Activated CD8-positive, alpha-beta memory T cell treated with anti-CD3 and anti-CD28 coated beads for 4 hours (primary cell): ENCODE results near the gene LPP.

ENCODE experiments used
- DNase-seq, 2 donors: peaks; one replicate each; pipeline ENCODE4 v3.0.0-alpha.2; 2020; ENCODE audit warnings: low read depth in 2 of 2

Gene LPP

DNA sequence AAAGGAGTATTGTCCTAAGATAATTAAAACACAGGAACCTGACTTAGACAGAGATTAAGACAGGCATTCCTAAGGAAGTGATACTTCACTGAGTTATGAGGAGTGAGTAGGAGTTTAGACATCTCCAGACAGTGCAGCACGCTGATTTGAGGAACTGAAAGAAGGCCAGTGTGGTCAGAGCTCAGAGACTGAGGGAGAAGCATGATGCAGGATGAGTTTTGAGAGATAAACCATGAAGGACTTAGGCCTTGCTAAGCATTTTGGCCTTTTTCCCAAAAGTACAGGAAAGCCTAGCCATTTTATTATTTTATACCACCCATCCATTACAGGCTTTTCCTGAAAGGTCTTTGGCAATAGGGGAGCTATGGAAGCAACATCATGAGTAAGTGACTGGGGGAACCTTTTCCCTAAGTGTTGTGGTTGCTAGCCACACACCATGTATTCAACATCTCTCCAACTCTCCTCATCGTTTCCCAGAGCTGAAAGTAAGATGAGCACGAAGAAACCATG, 642.2 kb downstream of the LPP start:
- DNase-seq = no peak

DNA sequence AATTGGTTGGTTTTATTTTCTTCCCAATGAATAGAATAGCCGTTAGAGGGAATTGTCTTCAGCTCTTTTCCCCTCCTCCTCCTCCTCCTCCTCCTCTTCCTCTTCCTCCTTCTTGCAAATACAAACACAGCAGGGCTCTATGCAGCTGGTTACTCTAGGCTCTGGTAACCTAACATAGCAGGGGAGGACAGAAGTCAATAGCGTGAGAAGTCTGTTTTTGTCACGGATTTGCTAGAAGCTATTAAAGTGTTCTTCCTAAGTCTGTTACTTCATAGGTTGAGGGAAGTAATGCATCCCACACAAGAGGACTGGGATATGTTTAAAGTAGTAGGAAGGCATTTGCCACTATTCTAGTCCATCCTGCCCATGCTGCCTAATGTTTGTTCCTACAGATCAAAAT, 643.1 kb downstream of the LPP start:
- no peak for DNase-seq

DNA sequence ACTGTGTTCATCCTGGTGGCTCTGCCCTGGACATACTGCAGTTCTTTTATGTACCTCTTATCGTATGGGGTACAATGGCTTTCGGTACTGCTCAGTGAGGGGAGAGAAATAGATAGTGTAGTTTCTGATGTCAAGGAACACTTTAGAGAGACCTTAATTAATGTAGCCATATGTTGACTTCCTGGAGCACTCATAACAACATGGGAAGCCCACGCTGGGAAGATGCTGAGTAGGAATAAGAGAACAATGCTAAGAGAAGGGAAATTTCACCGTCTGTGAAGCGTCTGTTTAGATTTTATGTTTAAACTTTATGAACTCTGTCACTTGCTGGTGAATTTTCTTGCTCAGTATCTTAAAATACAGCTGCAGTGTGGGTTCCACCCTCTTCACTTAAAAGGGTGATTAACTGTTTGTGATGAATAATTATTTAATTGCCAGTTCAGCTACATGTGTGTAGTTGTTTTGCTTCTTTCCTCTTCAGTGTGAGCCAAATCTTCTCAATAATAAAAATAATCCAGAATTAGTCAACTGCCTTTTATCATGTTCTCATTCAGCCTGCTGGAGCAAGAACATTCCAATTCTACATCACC, 644.7 kb downstream of the LPP start:
- DNase-seq = no peak

DNA sequence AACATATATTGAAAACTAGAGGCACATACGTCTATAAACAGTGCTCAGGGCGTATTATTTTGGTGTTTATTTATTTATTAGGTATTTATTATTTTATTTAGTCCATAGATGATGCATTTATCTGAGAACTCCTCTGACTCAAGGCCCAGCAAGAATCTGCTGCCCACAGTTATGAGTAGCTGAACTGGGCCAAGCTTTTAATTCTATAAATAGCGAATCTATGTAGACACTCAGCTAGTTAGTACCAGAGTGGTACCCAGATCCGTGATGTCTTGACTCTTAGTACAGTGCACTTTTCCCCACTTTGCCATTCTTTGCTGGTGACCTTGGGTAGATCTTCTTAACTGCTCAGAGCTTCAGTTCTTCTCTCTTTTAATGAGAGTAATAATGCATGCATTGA, 647.4 kb downstream of the LPP start:
- no peak for DNase-seq

DNA sequence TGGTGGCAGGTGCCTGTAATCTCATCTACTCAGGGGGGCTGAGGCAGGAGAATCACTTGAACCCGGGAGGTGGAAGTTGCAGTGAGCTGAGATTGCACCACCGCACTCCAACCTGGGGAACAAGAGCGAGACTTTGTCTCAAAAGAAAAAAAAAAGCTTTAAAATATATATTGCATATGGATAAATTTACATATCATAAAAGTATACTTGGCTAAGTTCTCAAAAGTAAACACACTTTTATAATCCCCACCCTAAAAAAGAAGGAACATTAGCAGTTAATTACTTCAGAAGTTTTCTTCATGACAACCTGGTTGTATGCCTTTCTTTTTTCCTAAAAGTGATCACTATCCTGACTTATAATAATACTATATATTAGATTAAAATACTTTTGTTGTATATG, 648.7 kb downstream of the LPP start:
- no peak for DNase-seq

DNA sequence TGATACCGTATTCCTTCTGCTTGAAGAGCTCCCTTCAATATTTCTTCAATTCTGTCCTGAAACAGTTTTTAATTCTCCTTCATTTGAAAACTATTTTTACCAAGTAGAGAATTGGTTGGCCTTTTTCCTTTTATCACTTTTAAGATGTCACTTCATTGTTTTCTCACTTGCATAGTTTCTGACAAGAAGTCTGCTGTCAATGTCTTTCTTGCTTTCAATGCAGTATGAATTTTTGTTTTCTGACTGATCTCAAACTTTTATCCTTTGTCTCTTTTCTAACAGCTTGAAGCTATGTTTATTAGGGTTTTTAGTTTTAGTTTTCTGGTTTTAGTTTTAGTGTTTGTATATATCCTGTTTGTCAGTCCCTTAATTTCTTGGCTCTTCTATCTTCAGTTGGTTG, 653.0 kb downstream of the LPP start:
- DNase-seq = no peak

DNA sequence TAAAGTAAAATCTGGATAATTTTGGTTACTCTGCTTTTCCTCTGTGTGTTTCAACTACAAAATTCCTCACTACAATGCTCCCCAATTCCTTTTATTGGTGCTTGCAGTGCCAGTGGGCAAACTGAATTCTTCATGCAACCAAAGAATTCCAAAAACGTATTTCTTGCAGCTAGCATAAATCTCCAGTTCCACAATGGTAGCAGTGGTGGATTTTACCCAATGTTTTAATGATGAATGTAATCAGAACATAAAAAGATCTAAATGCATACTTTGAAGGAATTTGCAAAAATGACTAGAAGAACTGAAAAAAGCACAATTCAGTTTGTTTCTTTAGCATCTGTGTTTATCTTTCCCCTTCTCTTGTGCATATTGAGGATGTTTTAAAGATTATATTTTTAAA, 658.2 kb downstream of the LPP start:
- DNase-seq = no peak

DNA sequence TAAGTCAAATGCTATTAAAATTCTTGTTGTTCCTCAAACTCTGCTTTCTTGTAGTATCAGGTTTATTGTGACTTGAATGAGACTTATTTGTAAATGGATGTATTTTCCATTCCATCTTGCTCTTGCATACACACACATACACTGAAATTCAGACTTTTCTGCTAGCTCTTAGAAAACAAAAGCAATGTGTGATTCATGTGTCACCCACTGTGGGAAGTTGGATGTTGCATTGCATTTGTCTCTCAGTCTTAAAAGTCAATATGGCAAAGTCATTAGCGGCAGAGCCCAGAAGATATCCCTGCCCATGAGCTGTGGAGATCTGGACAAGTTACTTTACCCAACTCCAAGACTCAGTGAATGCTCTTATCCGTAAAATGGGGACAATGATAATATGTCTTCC, 660.6 kb downstream of the LPP start:
- no peak for DNase-seq

DNA sequence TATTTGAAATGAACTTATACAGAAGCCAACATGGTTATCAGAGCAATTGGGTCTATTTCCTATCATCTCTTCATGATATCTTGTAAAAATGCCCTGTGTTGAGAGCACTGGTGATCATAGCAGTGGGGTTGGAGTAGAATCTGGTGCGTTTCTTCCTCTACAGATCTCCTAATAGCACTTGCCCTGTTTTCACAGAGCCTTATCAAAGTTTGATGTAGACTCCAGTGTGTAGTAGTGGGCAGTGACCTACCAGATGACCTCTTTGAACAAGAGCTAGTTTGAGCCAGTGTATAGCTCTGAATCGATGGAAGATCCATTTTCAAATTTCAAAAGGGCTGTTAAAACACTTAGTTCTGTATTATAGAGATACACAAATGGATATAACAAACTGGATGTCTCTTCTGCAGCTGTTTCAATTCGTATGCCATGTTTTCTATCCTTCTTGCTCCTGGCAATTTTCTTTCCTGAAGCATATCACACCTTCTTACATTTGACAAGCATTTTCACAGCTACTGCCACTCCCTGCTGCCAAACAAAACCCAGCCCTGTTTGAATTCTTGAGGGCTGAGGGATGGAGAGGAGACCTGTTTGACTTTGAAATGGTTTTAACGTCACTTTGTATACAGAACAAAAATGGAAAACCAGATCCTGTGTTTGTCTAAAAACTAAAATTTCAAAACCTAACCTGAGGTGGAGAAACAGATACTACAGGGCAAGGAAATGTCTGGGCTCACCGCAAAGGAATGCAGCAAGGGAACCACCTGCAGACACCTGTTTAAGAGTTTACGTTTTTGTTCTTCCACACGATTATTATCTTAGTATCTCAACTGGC, 663.4 kb downstream of the LPP start:
- DNase-seq = no peak

DNA sequence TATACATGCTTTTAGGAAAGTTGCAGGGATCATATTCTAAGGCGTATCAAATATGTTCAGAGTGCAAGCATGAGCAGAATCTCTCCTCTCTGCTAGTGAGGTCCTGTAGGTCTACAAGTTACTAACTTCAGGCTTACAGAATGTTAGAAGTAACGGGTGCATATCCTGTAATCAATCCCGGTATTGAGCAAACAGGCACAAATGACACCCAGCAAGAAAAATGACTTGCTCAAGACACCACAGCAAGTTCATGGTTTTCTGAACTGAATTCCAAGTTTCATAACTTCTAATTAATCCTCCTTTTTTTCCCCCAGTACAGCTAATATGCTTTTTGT, 663.9 kb downstream of the LPP start:
- DNase-seq = no peak

DNA sequence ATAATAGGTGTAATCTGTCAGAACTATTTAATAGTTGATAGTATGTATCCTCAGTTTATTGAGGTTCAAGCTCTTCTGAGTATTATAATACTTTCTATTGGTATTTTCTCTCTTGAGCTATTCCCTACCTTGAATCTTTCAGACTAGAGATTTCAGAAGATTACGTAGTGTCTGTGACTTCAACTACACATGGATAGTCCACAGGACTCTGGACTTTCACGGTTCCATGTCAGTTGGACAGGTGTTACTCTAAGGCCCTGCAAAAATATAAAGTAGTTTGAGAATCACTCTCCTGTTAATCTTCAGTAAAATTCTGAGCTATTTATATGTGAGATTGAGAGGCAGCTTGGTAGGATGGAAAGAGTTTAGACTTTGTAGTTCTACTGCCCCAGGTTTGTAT, 664.3 kb downstream of the LPP start:
- DNase-seq = no peak

DNA sequence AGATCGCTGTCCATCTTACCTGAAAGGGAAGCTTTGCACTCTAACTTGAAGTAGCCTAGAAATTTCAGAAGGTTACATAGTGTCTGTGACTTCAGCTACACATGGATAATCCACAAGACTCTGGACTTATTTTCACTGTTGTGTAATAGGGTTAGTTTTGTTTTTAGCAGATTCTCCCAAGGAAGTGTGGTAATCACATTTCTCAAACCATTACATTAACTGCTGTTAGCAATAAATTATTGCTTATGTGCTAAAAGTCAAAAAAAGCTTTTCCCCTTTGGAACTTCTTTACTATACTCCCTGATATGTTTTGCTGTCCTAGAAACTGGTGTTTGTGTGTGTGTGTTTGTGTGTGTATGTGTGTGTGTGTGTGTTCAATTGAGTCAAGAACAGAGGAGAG, 666.0 kb downstream of the LPP start:
- DNase-seq = no peak

DNA sequence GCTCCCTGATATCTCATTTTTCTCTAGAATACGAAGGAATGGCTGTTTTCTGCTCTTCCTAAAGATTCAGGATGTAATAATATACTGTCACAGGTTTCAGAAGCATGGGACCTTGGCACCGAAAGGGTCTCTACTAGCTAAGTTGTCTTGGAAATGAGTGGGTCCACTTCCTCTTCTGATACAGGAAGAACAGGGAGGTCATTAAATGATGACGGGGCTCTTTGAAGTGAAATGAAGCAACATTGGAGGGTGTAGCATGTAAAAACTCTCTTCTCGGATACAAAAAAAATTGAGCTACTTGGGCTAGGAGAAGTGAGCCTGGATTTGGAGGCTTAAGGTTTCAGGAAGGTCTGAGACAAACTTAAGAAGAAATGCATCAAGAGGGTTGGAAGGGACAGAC, 668.0 kb downstream of the LPP start:
- no peak for DNase-seq

DNA sequence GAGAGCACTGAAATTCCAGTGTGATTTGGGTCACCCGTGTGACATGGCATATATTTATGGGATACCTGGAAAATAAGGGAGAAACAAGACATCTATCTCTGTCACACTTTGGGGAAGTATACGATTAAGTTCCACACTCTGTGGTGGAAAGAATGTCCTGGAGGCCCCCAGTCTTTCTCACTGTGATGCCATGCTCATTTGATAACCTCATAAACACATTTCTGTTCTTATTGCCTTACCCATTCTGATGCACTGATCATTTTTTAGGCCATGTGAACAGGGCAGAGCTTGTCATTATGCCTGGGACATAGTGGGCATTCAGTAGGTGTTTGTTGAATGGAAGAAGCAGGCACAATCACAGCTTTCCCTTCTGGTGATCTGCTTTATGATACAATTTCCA, 668.5 kb downstream of the LPP start:
- no peak for DNase-seq

DNA sequence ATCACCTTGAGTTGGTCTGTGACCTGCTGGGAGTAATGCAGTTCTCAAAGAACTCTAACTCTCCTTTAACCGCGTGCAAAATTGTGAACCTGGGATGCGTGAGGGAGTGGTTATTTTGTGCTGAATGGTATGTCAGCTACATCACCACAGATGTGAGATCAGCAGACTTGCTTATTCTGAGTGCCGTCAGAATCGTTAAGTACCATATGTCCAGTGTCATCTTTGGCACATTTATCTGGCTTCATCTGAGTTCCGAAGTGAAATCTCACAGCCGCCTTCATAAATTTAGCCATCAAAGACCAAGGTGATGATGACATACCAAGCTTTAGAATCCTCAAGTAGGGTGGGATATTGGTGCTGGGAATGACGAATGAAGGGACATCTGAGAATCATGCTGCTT, 670.6 kb downstream of the LPP start:
- no peak for DNase-seq

DNA sequence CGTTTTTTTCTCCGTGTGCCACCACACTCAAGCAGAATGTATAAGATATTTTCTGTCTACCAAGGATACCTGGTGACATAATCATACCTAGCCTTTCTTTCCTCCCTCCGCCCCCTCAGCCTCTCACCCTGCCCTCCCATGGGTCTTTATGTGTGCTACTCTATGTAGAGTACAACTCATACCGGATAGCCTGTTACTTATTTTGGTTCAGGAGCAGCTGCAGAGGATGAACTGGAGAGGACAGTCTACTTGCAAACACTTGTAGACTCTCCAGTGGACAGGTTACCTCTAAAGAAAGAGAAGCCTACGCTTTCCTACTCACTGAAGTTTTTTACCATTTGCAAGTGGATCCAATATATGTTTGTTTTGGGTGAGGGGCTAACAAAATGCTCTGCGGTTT, 671.9 kb downstream of the LPP start:
- DNase-seq = no peak

DNA sequence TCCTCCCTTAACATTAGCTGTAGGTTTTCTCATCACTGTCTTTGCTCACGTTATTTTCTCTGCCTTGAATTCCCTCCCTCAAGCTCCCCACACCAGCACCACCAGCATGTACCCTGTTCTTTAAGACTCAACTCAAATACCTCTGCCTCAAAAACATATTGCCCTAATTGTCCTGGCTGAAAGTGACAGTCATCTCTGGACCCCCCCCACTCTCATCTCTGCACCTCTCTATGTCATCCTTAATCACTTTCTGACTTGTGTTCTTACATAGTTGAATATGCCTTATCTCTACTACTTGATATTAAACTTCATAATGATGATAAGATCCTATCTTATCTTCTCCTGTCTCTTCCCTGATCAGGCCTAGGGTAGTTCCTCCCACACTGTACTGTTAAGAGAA, 672.6 kb downstream of the LPP start:
- DNase-seq = no peak

DNA sequence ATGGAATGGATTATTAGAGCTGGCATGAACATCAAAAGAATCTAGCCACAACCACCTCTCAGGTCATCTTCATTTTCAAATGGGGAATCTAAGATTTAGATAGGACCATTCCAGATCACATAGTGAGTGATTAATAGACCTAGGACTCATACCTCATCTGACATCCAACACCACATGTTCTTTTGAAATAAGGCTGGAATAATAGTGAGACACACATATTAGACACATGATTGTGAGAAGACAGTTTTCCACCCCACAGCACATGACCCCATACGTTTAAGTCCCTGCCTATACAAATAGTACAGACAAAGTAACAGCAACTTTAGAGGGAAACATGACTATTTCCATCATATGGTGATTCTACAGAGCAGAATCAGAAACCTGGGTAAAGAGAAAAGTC, 673.1 kb downstream of the LPP start:
- DNase-seq = no peak

DNA sequence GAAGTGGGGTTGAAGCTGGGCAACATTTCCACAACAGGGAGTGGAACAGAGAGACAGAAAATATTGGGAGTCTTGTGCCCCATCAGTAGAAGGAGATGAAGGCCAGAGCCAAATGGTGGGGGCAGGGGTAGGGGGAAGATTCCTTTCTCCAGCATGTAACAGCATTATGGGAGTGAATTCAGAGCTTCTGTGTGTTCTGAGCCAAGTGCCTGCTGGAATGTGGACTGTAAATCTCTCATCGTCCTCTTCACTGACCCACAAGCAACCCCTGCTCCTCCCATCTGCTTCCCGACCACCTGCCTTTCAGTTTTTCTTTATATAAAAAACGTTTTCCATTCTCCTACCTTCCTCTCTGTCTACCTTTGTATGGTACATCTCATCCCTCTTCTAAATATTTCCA, 673.6 kb downstream of the LPP start:
- DNase-seq = no peak

DNA sequence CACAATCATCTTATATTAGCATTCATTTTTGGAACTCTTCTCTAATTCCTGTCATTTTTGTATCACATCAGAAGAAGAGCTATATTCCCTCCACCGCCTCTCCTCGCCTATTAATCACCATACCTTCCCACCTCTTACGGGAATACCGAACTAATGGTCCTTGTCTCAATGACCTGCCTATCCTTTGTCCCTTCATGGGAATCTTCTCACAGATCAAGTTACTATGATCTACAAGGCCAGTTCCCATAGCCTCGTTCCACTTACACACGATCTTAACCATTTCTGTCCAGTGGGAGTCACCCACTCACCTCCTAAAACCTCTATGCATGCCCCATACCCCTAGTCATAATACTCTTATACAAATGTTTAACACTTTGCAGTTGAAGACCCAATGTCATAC, 675.2 kb downstream of the LPP start:
- DNase-seq = no peak

DNA sequence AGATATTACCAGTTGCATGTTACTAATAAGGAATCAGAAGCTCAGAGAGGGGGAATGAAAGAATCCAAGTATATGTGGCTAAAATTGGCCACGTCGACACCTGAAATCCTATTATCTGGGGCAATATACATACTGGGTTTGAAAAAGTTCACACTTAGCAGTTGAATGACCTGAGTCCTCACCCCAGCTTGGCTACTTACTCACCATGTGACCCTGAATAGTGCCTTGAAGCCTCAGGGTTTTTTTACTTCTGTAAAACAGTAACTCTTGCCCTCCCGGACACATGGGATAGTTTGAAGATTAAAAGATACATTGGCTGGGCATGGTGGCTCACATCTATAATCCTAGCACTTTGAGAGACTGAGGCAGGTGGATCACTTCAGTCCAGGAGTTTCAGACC, 675.6 kb downstream of the LPP start:
- no peak for DNase-seq

DNA sequence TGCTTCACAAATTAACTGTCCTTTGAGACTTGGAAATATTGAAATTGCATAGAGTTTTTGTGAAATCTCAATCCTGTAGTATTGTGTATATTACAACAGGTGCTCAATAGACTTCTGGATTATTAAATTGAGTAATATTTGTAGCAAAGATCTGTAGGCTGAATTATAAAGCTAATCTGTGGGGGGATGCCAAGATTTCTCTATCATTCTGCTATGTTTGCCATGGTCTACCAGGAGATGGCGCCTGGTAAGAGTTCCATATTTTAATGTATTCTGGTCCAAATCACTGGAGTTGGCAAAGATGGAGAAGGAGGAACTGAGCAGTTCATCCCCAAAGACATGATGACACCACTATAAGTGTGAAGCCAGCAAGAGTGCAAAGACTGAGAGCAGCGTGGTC, 676.9 kb downstream of the LPP start:
- no peak for DNase-seq

DNA sequence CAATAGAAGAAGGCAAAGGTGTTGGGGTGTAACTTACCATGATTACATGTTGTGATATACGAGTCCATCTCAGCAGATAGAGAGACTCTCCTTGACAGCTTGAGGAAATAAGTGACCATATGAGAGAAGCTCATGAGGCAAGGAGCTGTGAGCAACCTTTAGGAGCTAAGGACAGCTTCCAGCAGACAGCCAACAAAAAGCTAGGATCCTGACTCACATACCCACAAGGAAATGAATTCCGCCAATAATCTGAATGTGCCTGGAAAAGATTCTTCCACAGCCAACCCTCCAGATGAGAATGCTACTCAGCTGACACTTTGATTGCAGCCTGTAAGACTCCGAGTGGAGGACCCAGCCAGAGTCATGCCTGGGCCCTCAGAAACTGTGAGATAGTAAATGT, 678.2 kb downstream of the LPP start:
- no peak for DNase-seq
